Mononuclear cell (primary cell): ENCODE measurements around the gene TBC1D22A. TPM values are rescaled to one million over a fixed set of nuclear protein-coding genes. Genes with fewer than 3 reads are reported as not detected.
"Not testable (repeated sequence)": the region's sequence is repeated elsewhere in the genome, so short reads cannot be mapped to it uniquely, and the experiment has no call there.

Source experiments
- H3K27me3 ChIP-seq: 2 replicates; pipeline ENCODE4 v1.6.0; 2011; ENCODE audit warnings: low read length, control low read depth; ENCODE audit not compliant: insufficient read depth
- H3K4me1 ChIP-seq: 2 replicates; pipeline ENCODE4 v1.5.1; 2011; ENCODE audit warnings: mild to moderate bottlenecking, low read length, control low read depth; ENCODE audit not compliant: insufficient read depth
- H3K4me3 ChIP-seq: 2 replicates; pipeline ENCODE4 v1.5.1; 2011; ENCODE audit warnings: mild to moderate bottlenecking, low read length, moderate library complexity
- H3K9me3 ChIP-seq: 2 replicates; pipeline ENCODE4 v1.5.1; 2011; ENCODE audit warnings: low read depth, mild to moderate bottlenecking, control low read depth, low read length
- total RNA-seq: library from RNA; depleted of rRNA; stranded (reverse); fragments of >200 nt; gene quantifications from one replicate; pipeline ENCODE4 v1.2.3, GENCODE V29; 2012

Gene TBC1D22A
- total RNA-seq, 1 donor, result 14.1 TPM

- Histone ChIP-seq H3K4me3 (no peak overlapping the region), H3K27me3 (no peaks in the 10 kb centered on the region), H3K4me1 (peaks cover 9% of the 10 kb centered on the region), H3K9me3 (no peaks in the 10 kb centered on the region)
These were observed 49.7 kb downstream of the TBC1D22A start for GRCh38 chr22:46812034-46812605.

DNA sequence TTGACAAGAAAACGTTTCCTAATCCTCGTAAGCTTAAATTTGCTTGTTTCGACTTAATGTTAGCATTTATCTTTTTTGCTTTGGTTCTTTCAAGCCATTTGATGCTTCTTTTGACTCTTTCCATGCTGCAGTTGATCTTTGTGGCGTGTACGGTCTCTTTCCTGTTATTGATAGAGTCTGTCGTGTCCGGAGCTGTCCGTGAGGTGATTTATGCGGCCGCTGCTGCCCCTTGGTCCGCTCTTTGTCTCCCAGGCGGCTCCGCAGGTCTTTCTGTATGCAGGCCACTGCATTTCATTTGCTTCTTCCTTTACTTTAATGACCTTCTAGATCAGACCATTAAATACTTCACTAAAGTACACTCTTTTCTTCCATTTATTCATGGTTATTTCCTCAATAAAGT is 50.3 kb downstream of the TBC1D22A start:
- H3K27me3 ChIP-seq, result no peaks in the 10 kb centered on the region
- peaks cover 9% of the 10 kb centered on the region for H3K4me1 ChIP-seq
- no peak overlapping the region for H3K4me3 ChIP-seq
- H3K9me3 ChIP-seq, result no peaks in the 10 kb centered on the region

GRCh38 chr22:46813816-46814597 is 51.6 kb downstream of the TBC1D22A start:
- H3K9me3 ChIP-seq, result no peaks in the 10 kb centered on the region
- no peaks in the 10 kb centered on the region for H3K27me3 ChIP-seq
- peaks cover 9% of the 10 kb centered on the region for H3K4me1 ChIP-seq
- no peak overlapping the region for H3K4me3 ChIP-seq

- Histone ChIP-seq H3K9me3 (no peaks in the 10 kb centered on the region), H3K27me3 (no peaks in the 10 kb centered on the region), H3K4me3 (no peak overlapping the region), H3K4me1 (peaks cover 9% of the 10 kb centered on the region)
These were observed 52.7 kb downstream of the TBC1D22A start for GRCh38 chr22:46815132-46815531.

DNA sequence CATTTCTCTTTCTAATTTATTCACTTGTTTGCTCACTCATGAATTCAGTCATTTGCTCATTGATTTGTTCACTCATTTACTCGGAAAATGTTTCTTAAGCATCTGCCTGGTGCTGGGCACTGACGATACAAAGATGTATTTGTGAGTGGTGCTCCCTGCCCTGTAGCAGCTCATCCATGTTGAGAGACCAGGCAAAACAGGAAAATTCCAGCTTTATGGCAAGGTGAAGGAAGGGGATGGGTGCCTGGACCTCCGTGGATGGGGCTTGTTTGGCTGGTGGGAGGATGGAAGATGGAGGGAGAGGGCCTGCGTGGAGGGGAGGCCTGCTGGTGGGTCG is 53.1 kb downstream of the TBC1D22A start:
- Histone ChIP-seq H3K9me3 (no peaks in the 10 kb centered on the region), H3K4me1 (peaks cover 9% of the 10 kb centered on the region), H3K27me3 (no peaks in the 10 kb centered on the region), H3K4me3 (no peak overlapping the region)

GRCh38 chr22:46815896-46816731 is 53.7 kb downstream of the TBC1D22A start:
- no peak overlapping the region for H3K4me3 ChIP-seq
- peaks cover 9% of the 10 kb centered on the region for H3K4me1 ChIP-seq

GRCh38 chr22:46817390-46817789 is 54.9 kb downstream of the TBC1D22A start:
- H3K27me3 ChIP-seq, H3K4me1 ChIP-seq, H3K4me3 ChIP-seq, H3K9me3 ChIP-seq: not testable (repeated sequence)

More at GRCh38 chr22:46815896-46816731, 53.7 kb downstream of the TBC1D22A start:
- H3K27me3 ChIP-seq, result no peaks in the 10 kb centered on the region
- H3K9me3 ChIP-seq, result no peaks in the 10 kb centered on the region

DNA sequence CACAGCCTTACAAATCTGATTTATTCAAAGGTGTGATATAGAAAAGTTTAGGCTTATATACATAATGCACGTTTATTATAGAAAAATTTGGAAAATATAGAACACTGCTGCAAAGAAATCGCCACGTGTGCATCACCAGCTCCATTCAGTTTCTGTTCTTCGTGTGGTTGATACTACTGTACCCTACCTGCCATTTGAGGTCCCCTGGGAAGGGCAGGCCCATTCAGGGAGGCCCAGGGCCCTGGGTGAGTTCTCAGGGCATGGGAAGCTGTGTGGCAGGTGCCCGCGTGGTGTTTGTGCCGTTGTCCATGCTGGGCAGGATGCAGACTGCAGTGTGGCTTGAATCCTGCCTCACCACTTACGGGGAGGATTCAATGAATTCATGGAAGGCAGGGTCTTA is 60.8 kb downstream of the TBC1D22A start:
- H3K4me3 ChIP-seq, result no peak overlapping the region
- H3K9me3 ChIP-seq, result no peaks in the 10 kb centered on the region
- H3K4me1 ChIP-seq, result no peaks in the 10 kb centered on the region
- no peaks in the 10 kb centered on the region for H3K27me3 ChIP-seq

- Histone ChIP-seq H3K9me3 (no peaks in the 10 kb centered on the region), H3K4me3 (no peak overlapping the region), H3K4me1 (no peaks in the 10 kb centered on the region), H3K27me3 (no peaks in the 10 kb centered on the region)
These were observed 61.2 kb downstream of the TBC1D22A start for GRCh38 chr22:46823654-46824053.

DNA sequence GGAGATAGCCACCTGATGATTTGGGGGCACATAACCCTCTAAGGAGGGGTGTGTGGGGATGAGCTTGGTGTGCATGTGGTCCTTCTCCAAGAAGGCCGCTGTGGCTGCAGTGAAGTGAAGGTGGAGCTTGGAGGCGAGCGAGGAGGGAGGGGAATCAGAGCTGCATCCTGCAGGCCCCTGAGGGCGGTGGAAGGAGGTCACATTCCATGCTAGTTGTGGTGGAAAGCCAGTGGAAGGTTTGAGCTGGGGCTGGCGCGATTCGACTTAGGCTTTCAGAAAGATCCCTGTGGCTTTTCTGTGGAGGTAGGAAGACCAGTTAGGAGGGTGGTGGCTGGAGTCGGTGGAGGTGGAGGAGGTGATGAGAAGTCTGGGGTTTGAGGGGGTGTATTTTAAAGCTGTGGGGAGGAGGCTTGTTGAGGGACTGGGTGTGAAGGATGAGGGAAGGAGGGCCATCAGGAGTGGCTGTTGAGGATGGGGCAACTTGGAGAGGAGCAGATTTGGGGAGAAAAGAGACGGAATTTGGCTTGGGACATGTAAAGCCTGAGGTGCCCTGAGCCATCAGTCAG is 62.0 kb downstream of the TBC1D22A start:
- H3K4me1 ChIP-seq, result no peaks in the 10 kb centered on the region
- H3K4me3 ChIP-seq, result no peak overlapping the region
- no peaks in the 10 kb centered on the region for H3K27me3 ChIP-seq
- no peaks in the 10 kb centered on the region for H3K9me3 ChIP-seq

GRCh38 chr22:46824980-46825544 is 62.6 kb downstream of the TBC1D22A start:
- no peak overlapping the region for H3K4me3 ChIP-seq
- H3K27me3 ChIP-seq, result no peaks in the 10 kb centered on the region
- no peaks in the 10 kb centered on the region for H3K9me3 ChIP-seq
- H3K4me1 ChIP-seq, result no peaks in the 10 kb centered on the region

- Histone ChIP-seq H3K4me3 (no peak overlapping the region), H3K27me3 (no peaks in the 10 kb centered on the region), H3K4me1 (no peaks in the 10 kb centered on the region), H3K9me3 (no peaks in the 10 kb centered on the region)
These were observed 64.1 kb downstream of the TBC1D22A start for GRCh38 chr22:46826438-46827135.

DNA sequence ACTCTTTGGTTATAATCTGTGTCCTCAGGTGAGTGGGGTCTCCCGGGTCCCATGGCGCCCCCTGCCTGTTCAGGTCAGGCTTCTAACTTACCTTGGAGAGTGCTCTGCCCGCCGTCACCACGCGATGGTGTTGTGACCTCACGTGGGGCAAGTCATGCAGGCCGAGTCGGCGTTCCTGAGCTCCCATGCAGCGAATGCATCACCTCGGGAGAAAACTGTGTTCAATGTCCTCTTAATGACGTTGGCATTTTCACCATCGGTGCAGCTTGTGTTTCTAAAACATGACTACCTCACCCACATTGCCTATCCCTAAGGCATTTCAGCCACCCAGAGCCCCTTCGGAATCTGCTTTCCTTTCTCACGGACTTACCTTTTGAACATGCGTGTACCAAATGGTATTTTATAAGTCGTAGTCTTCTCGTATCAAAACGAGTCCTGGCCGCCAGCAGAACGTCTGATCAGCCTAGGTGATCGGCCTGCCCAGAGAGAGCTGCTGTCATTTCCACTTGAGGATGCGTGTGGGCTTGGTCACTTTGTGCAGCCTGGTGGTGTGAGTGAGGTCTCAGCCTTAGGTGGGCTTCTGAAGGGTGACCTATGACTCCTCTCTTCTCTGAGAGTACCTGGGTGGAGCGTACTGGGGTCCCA is 64.8 kb downstream of the TBC1D22A start:
- Histone ChIP-seq H3K4me3 (no peak overlapping the region), H3K4me1 (no peaks in the 10 kb centered on the region), H3K9me3 (no peaks in the 10 kb centered on the region), H3K27me3 (no peaks in the 10 kb centered on the region)

GRCh38 chr22:46827781-46828180 is 65.3 kb downstream of the TBC1D22A start:
- no peaks in the 10 kb centered on the region for H3K4me1 ChIP-seq
- H3K4me3 ChIP-seq, result no peak overlapping the region
- no peaks in the 10 kb centered on the region for H3K27me3 ChIP-seq
- H3K9me3 ChIP-seq, result no peaks in the 10 kb centered on the region
